K562 (cell line): ENCODE measurements around the gene TAMALIN. TPM values are rescaled to one million over a fixed set of nuclear protein-coding genes. Genes with fewer than 3 reads are reported as not detected.

Source experiments
- ATAC-seq: fragments of 200-7000 bp; cut with Tn5 transposase; 3 replicates; pipeline ENCODE4 v1.9.1; 2020; ENCODE audit warnings: moderate library complexity
- BruUV-seq: library from RNA; stranded (reverse); fragments of 400-500 nt; replicated peaks from 2 replicates; lab custom pipeline; 2021; lab: Mats Ljungman, UMichigan
- CTCF ChIA-PET: fragments of 300-600 bp; formaldehyde crosslinking; extraction: SDS; loops from one replicate; lab custom pipeline; 2021; ENCODE audit warnings: low intra/inter-chr PET ratio; lab: Yijun Ruan, JAX
- POLR2A ChIA-PET: fragments of 300-600, 350-650 bp; sonication (Branson Sonifier 250); formaldehyde crosslinking; extraction: SDS; loops from one replicate; lab custom pipeline; 2021; ENCODE audit warnings: antibody characterized with exemption, inconsistent platforms; lab: Yijun Ruan, JAX
- DNase-seq, 4 experiments: peaks; one replicate each; pipeline versions ENCODE4 v3.0.0 to v3.0.0-alpha.2; 2011 to 2018; ENCODE audit warnings: low spot score in 3 of 4, mixed read lengths in 3 of 4; ENCODE audit errors: extremely low read depth in 1 of 4
- FAIRE-seq: peaks from 2 replicates; lab custom pipeline; 2011; peaks lifted over from hg19 to GRCh38; lab: Jason Lieb, UNC
- H2AFZ ChIP-seq: 2 replicates; pipeline ENCODE4 v1.6.0; 2011; ENCODE audit warnings: low read depth, low read length, control low read depth, inconsistent platforms
- H3K27ac ChIP-seq: fragments of 200-600 bp; 3 replicates; pipeline ENCODE4 v1.8.0; 2011; ENCODE audit warnings: low read depth, mild to moderate bottlenecking, control low read depth, inconsistent platforms, low read length, moderate library complexity, mixed read lengths; ENCODE audit errors: extremely low read depth
- H3K27me3 ChIP-seq, 2 experiments: fragments of 300-600 bp in 1 of 2; 2 replicates in 1 of 2; 3 replicates in 1 of 2; pipeline versions ENCODE4 v1.6.0 to v1.8.0; 2011; ENCODE audit warnings: inconsistent platforms in 2 of 2, low read length in 2 of 2, mild to moderate bottlenecking in 1 of 2, mixed read lengths in 1 of 2, moderate library complexity in 1 of 2; ENCODE audit not compliant: control insufficient read depth in 2 of 2, insufficient read depth in 2 of 2
- H3K36me3 ChIP-seq: fragments of 300-600 bp; 3 replicates; pipeline ENCODE4 v1.8.0; 2011; ENCODE audit warnings: mild to moderate bottlenecking, low read length, inconsistent platforms; ENCODE audit not compliant: control insufficient read depth, insufficient read depth
- H3K4me1 ChIP-seq, 2 experiments: fragments of 200-600 bp in 1 of 2; replicated peaks in 1 of 2; 2 replicates in 1 of 2; 3 replicates in 1 of 2; pipeline versions ENCODE4 v1.5.1 to v1.8.0; 2011; ENCODE audit warnings: inconsistent platforms in 2 of 2, low read length in 2 of 2, mild to moderate bottlenecking in 1 of 2, mixed read lengths in 1 of 2, moderate library complexity in 1 of 2; ENCODE audit not compliant: control insufficient read depth in 2 of 2, insufficient read depth in 2 of 2
- H3K4me2 ChIP-seq: 2 replicates; pipeline ENCODE4 v1.6.1; 2011; ENCODE audit warnings: low read length, control low read depth, inconsistent platforms, mixed read lengths; ENCODE audit not compliant: insufficient read depth
- H3K4me3 ChIP-seq: fragments of 200-600 bp; sonication (generic), shearing (Covaris generic); 2 replicates; pipeline ENCODE4 v1.5.1; 2016; ENCODE audit warnings: control low read depth, inconsistent platforms
- H3K79me2 ChIP-seq: fragments of 200-600 bp; 3 replicates; pipeline ENCODE4 v1.8.0; 2011; ENCODE audit warnings: low read length, inconsistent platforms; ENCODE audit not compliant: control insufficient read depth, insufficient read depth
- H3K9ac ChIP-seq, 2 experiments: 2 replicates each; pipeline versions ENCODE4 v1.6.0 to v1.6.1; 2011; ENCODE audit warnings: low read depth in 2 of 2, low read length in 2 of 2, control low read depth in 1 of 2, inconsistent platforms in 1 of 2, mild to moderate bottlenecking in 1 of 2, mixed read lengths in 1 of 2; ENCODE audit not compliant: insufficient read depth in 1 of 2
- H3K9me1 ChIP-seq: one replicate; pipeline ENCODE4 v1.6.0; 2011; ENCODE audit warnings: inconsistent platforms, mild to moderate bottlenecking, low read length, moderate library complexity; ENCODE audit not compliant: control insufficient read depth, insufficient read depth
- H3K9me3 ChIP-seq: replicated peaks from 2 replicates; pipeline ENCODE4 v1.5.1; 2011; ENCODE audit warnings: low read depth, low read length, inconsistent platforms; ENCODE audit not compliant: control insufficient read depth, insufficient read depth
- H4K20me1 ChIP-seq: replicated peaks from 2 replicates; pipeline ENCODE4 v1.6.1; 2011; ENCODE audit warnings: low read length, inconsistent platforms, mixed read lengths; ENCODE audit not compliant: control insufficient read depth, insufficient read depth
- FUS ChIP-seq: fragments of 200-400 bp; formaldehyde crosslinking; optimal IDR thresholded peaks from 2 replicates; pipeline ENCODE3; 2017; ENCODE audit warnings: low read depth, low read length
- GTF3C2 ChIP-seq: IDR thresholded peaks from 3 replicates; pipeline ENCODE4 v1.6.1; 2011; ENCODE audit warnings: borderline replicate concordance, mild to moderate bottlenecking, moderate library complexity; ENCODE audit not compliant: insufficient read length; ENCODE audit errors: extremely low read depth
- HBP1 ChIP-seq: fragments of 450-650 bp; formaldehyde crosslinking; IDR thresholded peaks from 2 replicates; pipeline ENCODE4 v1.4.0; 2022; ENCODE audit warnings: missing genetic modification characterization
- JUND ChIP-seq, 2 experiments: IDR thresholded peaks; 2 replicates in 1 of 2; 3 replicates in 1 of 2; pipeline ENCODE4 v1.6.1; 2011; ENCODE audit warnings: borderline replicate concordance in 2 of 2, low read depth in 2 of 2, low read length in 2 of 2, improper control_type of control experiment in 1 of 2, missing biosample characterization in 1 of 2, missing genetic modification characterization in 1 of 2, missing genetic modification reagents in 1 of 2
- MAX ChIP-seq: sonication (generic); formaldehyde crosslinking; IDR thresholded peaks from 2 replicates; pipeline ENCODE4 v1.9.0; 2022; ENCODE audit warnings: mild to moderate bottlenecking, missing genetic modification reagents
- PBX2 ChIP-seq, 2 experiments: IDR thresholded peaks in 1 of 2; conservative IDR thresholded peaks in 1 of 2; 2 replicates each; pipeline ENCODE4 v1.6.1; 2016; ENCODE audit warnings: low read depth in 2 of 2, mild to moderate bottlenecking in 1 of 2, missing compliant biosample characterization in 1 of 2, missing genetic modification characterization in 1 of 2, moderate library complexity in 1 of 2
- SIRT6 ChIP-seq: IDR thresholded peaks from one replicate; pipeline ENCODE4 v1.6.1; 2012; ENCODE audit warnings: low read depth, mild to moderate bottlenecking, control low read depth, inconsistent platforms, low read length, moderate library complexity
- SOX6 ChIP-seq: fragments of 450-650 bp; IDR thresholded peaks from 2 replicates; pipeline ENCODE4 v1.6.1; 2014; ENCODE audit warnings: mild to moderate bottlenecking
- ZEB2 ChIP-seq: fragments of 450-650 bp; IDR thresholded peaks from 2 replicates; pipeline ENCODE4 v1.6.1; 2016
- ZNF586 ChIP-seq: fragments of 450-650 bp; formaldehyde crosslinking; conservative IDR thresholded peaks from 2 replicates; pipeline ENCODE4 v1.4.0; 2020; ENCODE audit warnings: mild to moderate bottlenecking, moderate library complexity
- ZNF699 ChIP-seq: fragments of 250-450 bp; sonication (Bioruptor Pico); IDR thresholded peaks from 2 replicates; pipeline ENCODE4 v1.8.0; 2021; ENCODE audit warnings: mild to moderate bottlenecking, moderate library complexity; ENCODE audit not compliant: insufficient replicate concordance
- WGBS: fragments of 100-300 bp; shearing (Covaris generic); methylation state at CpG from one replicate; pipeline ENCODE4 v1.1.6; 2016; ENCODE audit warnings: low coverage, mixed read lengths; ENCODE audit not compliant: insufficient coverage; ENCODE audit errors: missing lambda C conversion rate; 5-methylcytosine and 5-hydroxymethylcytosine counted together
- in situ Hi-C: fragments of 300-500 bp; cut with MboI; formaldehyde crosslinking; loops from 4 replicates; pipeline ENCODE4 v1.15.0; 2018; ENCODE audit warnings: inconsistent platforms, mixed read lengths
- intact Hi-C: fragments of 100-400 bp; cut with micrococcal nuclease; formaldehyde crosslinking; loops from 2 replicates; pipeline ENCODE4 v1.14.2; 2022
- polyA plus RNA-seq, 8 experiments: library from polyadenylated mRNA; depleted of rRNA in 4 of 8; stranded (reverse) in 5 of 8; unstranded in 3 of 8; fragments of >200 nt; fragmentation: Nextera tagmentation in 2 of 8; fragmentation: Illumina TruSeq in 1 of 8; extraction: Ambion mirVana in 2 of 8; extraction: Trizol in 1 of 8; gene quantifications; 2 replicates each; pipeline versions ENCODE4 v1.2.1 to v1.2.3, GENCODE V29; 2011 to 2014; ENCODE audit warnings: inconsistent platforms in 1 of 8, missing spikeins in 1 of 8
- total RNA-seq, 7 experiments: library from RNA; depleted of rRNA in 6 of 7; stranded (reverse); fragments of >200 nt in 6 of 7; fragmentation: Illumina TruSeq in 2 of 7; extraction: Trizol in 2 of 7; gene quantifications; 2 replicates each; pipeline versions ENCODE4 v1.2.1 to v1.2.3, GENCODE V29; 2011 to 2021; ENCODE audit warnings: low replicate concordance in 1 of 7

The TAMALIN gene
- total and polyA plus RNA-seq, 9 of the 15 experiments (the other 6 are each of a cell fraction or from before 2014, with no cell fraction given), result 0.74 to 2.2 (median 1.5) TPM; not detected in 2

GRCh38 chr12:52063082-52063924 is 56.6 kb downstream of the TAMALIN start:
- Histone ChIP-seq H3K9me3 (no peaks in the 10 kb centered on the region), H3K4me2 (no peak overlapping the region), H3K27me3 (peaks cover 0 to 4% of the 10 kb centered on the region in 2 experiments; a peak in 2 of 5 replicates), H4K20me1 (no peaks in the 10 kb centered on the region), H2AFZ (peak overlapping the region; percentile 54; the same call in 1 of the 2 replicates), H3K27ac (no peak overlapping the region), H3K9me1 (no peaks in the 10 kb centered on the region), H3K9ac (peak overlapping the region; percentile 4 to 75; a peak in 3 of 4 replicates), H3K79me2 (no peaks in the 10 kb centered on the region), H3K36me3 (no peaks in the 10 kb centered on the region), H3K4me1 (peaks cover 9 to 33% of the 10 kb centered on the region in 2 experiments; a peak in 4 of 5 replicates), H3K4me3 (no peak overlapping the region)
- no peak for FAIRE-seq
- CTCF ChIA-PET, result no interaction called here
- POLR2A ChIA-PET, result interaction anchor here (0.7 to 1.4 kb wide), 4 partner anchors 10 to 60 kb away, joined by 3 to 5 read pairs (median 4); no protein-coding TSS in a partner anchor
- in situ Hi-C loops, result no loop called here
- 38% methylated on average over 11 of the region's 20 CpGs for WGBS
- peak; percentile 53 for ATAC-seq
- DNase-seq, result peak; percentile 21 to 46 (median 38)
- intact Hi-C loops, result no loop called here
- BruUV-seq, result no TSS peak
- TF ChIP-seq MAX (no peak), GTF3C2 (no peak), ZNF699 (CRISPR knock-in tag) (no peak), SOX6 (no peak), ZEB2 (no peak), FUS (no peak), JUND (IDR thresholded peaks at IDR 0.05; ENCODE audit: borderline replicate concordance, low read depth, low read length) (peak; percentile 6; the same call in 1 of the 2 replicates), JUND (tag; IDR thresholded peaks at IDR 0.05; ENCODE audit: borderline replicate concordance, low read depth, low read length) (no peak), HBP1 (CRISPR knock-in tag) (no peak), PBX2 (CRISPR knock-in tag; IDR thresholded peaks at IDR 0.05; ENCODE audit: low read depth) (no peak), PBX2 (tag; conservative IDR thresholded peaks at IDR 0.05; ENCODE audit: low read depth) (no peak), SIRT6 (no peak), ZNF586 (no peak)
